Activated CD4-positive, alpha-beta memory T cell treated with anti-CD3 and anti-CD28 coated beads, Interleukin-2, amount 10 ng/mL, durations not matched to agents 7 days and 5 days (primary cell): ENCODE results near the gene LGALS7. TPM values are rescaled to one million over a fixed set of nuclear protein-coding genes. Genes with fewer than 3 reads are reported as not detected.
A peak's percentile ranks its signal among the peaks of the same experiment; 100 is the strongest.
"Not testable (repeated sequence)": the region's sequence is repeated elsewhere in the genome, so short reads cannot be mapped to it uniquely, and the experiment has no call there.

Experiments used
- CTCF ChIA-PET: fragments of 350-600 bp; sonication (Branson Sonifier 250); formaldehyde crosslinking; loops from one replicate; lab custom pipeline; 2021; ENCODE audit warnings: antibody characterized with exemption, inconsistent platforms; lab: Charles Lee
- POLR2A ChIA-PET: fragments of 350-600 bp; sonication (Branson Sonifier 250); formaldehyde crosslinking; loops from one replicate; lab custom pipeline; 2021; ENCODE audit warnings: antibody characterized with exemption; lab: Charles Lee
- DNase-seq: peaks from one replicate; pipeline ENCODE4 v3.0.0-alpha.2; 2020
- H3K27ac Mint-ChIP-seq: one replicate; pipeline ENCODE4 v1.8.0; 2021; ENCODE audit warnings: mild to moderate bottlenecking, mixed read lengths
- H3K27me3 Mint-ChIP-seq: one replicate; pipeline ENCODE4 v1.8.0; 2021; ENCODE audit warnings: mixed read lengths
- H3K36me3 Mint-ChIP-seq: one replicate; pipeline ENCODE4 v1.8.0; 2021; ENCODE audit warnings: low read depth, mixed read lengths
- H3K4me1 Mint-ChIP-seq: one replicate; pipeline ENCODE4 v1.8.0; 2021; ENCODE audit warnings: mixed read lengths
- H3K4me3 Mint-ChIP-seq: one replicate; pipeline ENCODE4 v1.8.0; 2021; ENCODE audit warnings: mild to moderate bottlenecking, mixed read lengths
- H3K9me3 Mint-ChIP-seq: one replicate; pipeline ENCODE4 v1.8.0; 2021; ENCODE audit warnings: mixed read lengths
- total RNA-seq, 2 experiments: library from RNA; stranded (reverse); gene quantifications; one replicate each; pipeline ENCODE4 v1.2.3, GENCODE V29; 2021

The LGALS7 gene
- total RNA-seq, 2 experiments from 2014 or later = not detected

DNA sequence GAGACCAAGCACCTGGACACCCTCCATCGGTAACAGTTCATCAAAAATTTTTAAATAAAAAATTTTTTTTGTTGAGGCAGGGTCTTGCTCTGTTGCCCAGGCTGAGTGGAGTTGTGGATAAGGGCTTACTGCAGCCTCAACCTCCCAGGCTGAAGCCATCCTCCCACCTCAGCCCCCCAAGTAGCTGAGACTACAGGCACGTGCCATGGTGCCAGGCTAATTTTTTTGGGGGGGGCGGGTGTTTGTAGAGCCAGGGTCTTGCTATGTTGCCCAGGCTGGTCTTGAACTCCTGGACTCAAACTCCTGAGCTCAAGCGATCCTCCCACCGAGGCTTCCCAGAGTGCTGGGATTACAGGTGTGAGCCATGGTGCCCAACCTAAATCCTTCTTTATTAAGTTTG, 20.4 kb upstream of the LGALS7 start:
- no peaks in the 10 kb centered on the region for H3K9me3 Mint-ChIP-seq
- no peak overlapping the region for H3K4me3 Mint-ChIP-seq
- no peaks in the 10 kb centered on the region for H3K36me3 Mint-ChIP-seq
- ChIA-PET POLR2A (no interaction called here), CTCF (interaction anchor here (1.0 to 1.9 kb wide), 2 partner anchors 24 to 136 kb away, joined by 5 to 6 read pairs; partner anchors contain the start of genes MRPS12 and SARS2)
- peaks cover 15% of the 10 kb centered on the region for H3K27me3 Mint-ChIP-seq
- H3K4me1 Mint-ChIP-seq = peaks cover 9% of the 10 kb centered on the region
- DNase-seq = no peak
- H3K27ac Mint-ChIP-seq = no peak overlapping the region

DNA sequence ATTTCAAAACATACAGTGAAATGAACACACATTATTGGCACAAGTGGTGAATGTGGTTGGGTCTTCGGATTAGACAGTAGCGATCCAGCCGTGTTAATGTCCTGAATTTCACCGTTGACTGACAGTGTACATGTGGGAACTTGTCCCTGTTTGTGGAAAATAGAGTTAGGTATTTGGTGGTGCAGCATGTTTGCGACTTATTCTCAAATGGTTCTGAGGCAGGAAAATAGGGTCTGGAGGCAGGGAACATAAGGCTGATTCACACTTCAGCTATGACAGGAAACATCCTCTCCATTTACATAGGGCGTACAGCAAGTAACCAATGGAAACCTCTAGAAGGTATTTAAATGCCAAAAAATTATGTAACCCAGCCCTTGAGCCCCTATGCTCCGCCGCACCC, 19.9 kb upstream of the LGALS7 start:
- Mint-ChIP-seq H3K4me1 (peaks cover 9% of the 10 kb centered on the region), H3K36me3 (no peaks in the 10 kb centered on the region), H3K27ac (no peak overlapping the region), H3K27me3 (peaks cover 15% of the 10 kb centered on the region), H3K4me3 (peak overlapping the region; percentile 45), H3K9me3 (no peaks in the 10 kb centered on the region)
- ChIA-PET CTCF (interaction anchor here (1.0 to 1.2 kb wide), 2 partner anchors 12 to 18 kb away, joined by 3 to 4 read pairs; no protein-coding TSS in a partner anchor), POLR2A (interaction anchor here (1.0 kb wide), 2 partner anchors 23 to 59 kb away, joined by 3 to 5 read pairs; no protein-coding TSS in a partner anchor)
- DNase-seq = no peak

DNA sequence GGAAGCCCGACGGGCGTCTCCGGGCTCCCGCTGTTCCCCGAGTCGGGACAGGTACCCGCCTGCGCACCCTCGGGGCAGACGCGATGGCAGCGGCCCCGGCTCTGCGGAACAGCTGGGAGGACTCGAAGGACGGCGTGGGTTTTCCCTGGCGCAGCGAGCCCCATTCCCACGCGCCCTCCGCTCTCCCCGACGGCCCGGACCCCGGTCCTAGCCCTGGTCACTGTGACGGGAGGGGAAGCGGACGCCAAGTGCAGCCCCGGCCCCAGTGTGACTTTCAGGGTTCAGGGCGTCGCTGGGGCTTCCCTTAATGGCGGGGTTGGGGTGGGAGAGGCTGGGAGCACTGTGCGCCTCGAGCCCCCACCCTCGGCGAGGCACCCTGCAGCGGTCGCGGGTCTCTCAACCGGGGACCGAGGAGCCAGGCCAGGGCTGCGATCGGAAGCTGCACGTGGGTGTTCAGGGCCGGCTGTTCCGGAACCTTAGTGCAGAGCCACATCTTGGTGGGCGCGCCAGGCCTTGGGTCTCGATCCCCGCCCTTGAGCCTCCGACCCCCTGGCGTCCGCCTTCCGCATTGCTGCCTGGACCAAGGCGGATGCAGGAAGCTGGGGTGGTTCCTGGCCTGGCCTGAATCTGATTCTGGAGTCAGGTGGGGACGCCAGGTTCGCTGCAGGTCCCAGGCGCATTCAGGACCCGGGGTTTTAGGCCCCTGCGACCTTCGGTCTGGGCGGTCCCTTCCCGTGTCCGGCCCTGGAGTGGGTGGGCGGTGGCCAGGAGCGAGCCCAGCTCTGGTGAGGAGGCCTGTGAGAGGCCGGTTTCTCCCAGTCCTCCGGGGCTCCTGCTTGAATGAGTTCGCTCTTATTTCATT, 19.2 kb upstream of the LGALS7 start:
- DNase-seq = peak; percentile 34
- H3K4me3 Mint-ChIP-seq = peak overlapping the region; percentile 45
- no peak overlapping the region for H3K27ac Mint-ChIP-seq
- H3K9me3 Mint-ChIP-seq = no peaks in the 10 kb centered on the region
- no peaks in the 10 kb centered on the region for H3K36me3 Mint-ChIP-seq
- CTCF ChIA-PET = interaction anchor here (1.0 to 1.2 kb wide), 2 partner anchors 12 to 17 kb away, joined by 3 to 4 read pairs; no protein-coding TSS in a partner anchor
- peaks cover 9% of the 10 kb centered on the region for H3K4me1 Mint-ChIP-seq
- peaks cover 15% of the 10 kb centered on the region for H3K27me3 Mint-ChIP-seq
- POLR2A ChIA-PET = interaction anchor here (1.0 kb wide), 2 partner anchors 23 to 60 kb away, joined by 3 to 5 read pairs; no protein-coding TSS in a partner anchor

DNA sequence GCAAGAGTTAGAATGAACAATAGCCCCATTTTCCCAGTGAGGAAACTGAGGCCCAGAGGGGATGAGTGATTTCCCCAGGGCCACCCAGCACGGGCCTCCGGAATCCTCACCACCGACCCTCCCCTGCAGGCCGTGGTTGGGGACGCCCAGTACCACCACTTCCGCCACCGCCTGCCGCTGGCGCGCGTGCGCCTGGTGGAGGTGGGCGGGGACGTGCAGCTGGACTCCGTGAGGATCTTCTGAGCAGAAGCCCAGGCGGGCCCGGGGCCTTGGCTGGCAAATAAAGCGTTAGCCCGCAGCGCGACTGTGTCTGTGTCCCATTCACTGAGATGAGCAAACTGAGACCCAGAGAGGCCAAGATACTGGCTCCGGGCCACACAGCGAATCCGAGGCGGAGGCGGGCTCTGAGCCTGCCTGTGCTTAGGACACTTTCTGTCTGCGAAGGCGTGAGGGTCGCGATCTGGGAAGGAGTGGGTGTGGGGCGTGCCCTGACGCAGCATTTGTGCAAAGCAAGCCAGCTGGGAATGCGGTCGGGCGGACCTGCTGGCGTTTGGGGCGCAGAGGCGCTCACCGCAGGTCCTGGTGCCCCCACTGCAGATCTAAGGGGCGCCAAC, 18.2 kb upstream of the LGALS7 start:
- CTCF ChIA-PET, H3K4me1 Mint-ChIP-seq, DNase-seq, POLR2A ChIA-PET, H3K4me3 Mint-ChIP-seq, H3K36me3 Mint-ChIP-seq, H3K27ac Mint-ChIP-seq, H3K9me3 Mint-ChIP-seq: not testable (repeated sequence)
- H3K27me3 Mint-ChIP-seq = peaks cover 15% of the 10 kb centered on the region

DNA sequence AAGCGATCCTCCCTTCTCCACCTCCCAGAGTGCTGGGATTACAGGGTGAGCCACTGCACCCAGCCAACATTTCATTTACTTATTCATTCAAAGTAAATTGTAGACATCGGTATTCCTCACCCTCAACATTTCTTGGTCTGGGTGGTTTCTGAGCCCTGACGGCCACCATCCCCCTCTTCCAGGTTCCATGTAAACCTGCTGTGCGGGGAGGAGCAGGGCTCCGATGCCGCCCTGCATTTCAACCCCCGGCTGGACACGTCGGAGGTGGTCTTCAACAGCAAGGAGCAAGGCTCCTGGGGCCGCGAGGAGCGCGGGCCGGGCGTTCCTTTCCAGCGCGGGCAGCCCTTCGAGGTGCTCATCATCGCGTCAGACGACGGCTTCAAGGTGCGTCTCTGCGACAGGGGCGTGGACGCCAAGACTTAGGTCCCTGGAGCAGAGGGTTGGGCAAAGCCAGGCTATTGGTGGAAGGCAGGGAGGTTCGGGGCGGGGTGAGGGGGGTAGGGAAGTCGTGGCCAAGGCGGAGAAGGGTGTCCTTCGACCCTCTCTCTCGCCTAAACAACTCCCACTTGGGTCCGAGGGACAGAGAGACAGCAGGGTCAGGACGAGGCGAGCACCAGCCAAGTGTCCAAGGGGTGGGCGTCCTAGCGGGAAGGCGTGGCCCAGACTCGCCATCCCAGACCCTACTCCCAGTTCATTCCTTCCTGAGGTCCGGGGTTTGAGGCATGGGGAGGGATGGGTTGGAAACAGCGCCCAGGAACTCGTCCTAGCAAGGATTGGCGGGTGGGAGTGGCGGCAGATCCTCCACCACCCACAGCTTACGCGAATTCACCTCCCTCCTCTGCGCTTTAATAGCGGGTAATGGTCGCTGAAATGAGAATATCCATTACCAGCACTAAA, 17.4 kb upstream of the LGALS7 start:
- POLR2A ChIA-PET, DNase-seq, H3K4me1 Mint-ChIP-seq, H3K9me3 Mint-ChIP-seq, CTCF ChIA-PET, H3K27ac Mint-ChIP-seq, H3K36me3 Mint-ChIP-seq, H3K4me3 Mint-ChIP-seq: not testable (repeated sequence)
- H3K27me3 Mint-ChIP-seq = peaks cover 12% of the 10 kb centered on the region

DNA sequence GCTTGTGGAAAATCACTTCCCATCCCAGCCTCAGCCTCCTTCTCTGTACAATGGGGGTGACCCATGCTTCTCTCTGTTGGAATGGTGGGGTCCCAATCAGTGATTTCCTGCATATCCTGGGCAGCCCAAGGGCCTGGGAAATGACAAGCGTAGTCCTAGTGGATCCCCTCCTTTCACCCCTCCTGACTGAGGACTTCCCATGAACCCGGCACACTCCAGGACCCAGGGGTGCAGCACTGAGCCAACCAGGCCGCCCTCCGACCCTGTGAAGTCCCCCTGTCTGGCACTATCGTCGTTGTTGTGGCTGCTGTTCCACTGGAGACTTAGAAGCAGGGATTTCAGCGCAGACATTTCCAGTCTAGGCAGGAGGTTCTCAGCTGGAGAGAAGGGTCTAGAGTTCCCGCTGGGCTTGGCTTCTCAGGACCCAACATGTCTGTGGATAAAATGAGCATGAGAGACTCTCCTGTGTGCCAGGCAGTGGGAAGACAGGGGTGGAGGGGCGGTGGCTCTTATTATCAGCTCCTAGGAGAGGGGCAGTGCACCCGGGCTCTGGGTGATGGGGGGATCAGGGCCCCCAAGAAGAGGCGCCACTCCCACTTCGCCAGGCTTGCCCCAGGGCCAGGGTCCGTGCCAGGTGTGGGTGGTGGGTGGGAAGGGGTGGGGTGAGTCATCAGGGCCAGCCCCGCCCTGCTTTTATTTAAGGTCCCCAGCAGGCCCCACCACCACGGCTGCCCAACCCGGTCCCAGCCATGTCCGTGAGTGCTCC, 15.3 kb upstream of the LGALS7 start, which contains the start of gene LGALS7B:
Gene LGALS7B (plus strand): TSS at position 723 of the 766 bp plus-strand sequence. CDS start 27 bp downstream, at position 750.
- Mint-ChIP-seq H3K27ac (no peak within 1 kb of the TSS), H3K4me3 (no peak within 1 kb of the TSS), H3K27me3 (peaks cover 4% of the 10 kb centered on the region), H3K9me3 (no peaks in the 10 kb centered on the region), H3K4me1 (peaks cover 10% of the 10 kb centered on the region), H3K36me3 (no peaks in the 10 kb centered on the region)
- ChIA-PET CTCF (no interaction called here), POLR2A (no interaction called here)
- no peak for DNase-seq

DNA sequence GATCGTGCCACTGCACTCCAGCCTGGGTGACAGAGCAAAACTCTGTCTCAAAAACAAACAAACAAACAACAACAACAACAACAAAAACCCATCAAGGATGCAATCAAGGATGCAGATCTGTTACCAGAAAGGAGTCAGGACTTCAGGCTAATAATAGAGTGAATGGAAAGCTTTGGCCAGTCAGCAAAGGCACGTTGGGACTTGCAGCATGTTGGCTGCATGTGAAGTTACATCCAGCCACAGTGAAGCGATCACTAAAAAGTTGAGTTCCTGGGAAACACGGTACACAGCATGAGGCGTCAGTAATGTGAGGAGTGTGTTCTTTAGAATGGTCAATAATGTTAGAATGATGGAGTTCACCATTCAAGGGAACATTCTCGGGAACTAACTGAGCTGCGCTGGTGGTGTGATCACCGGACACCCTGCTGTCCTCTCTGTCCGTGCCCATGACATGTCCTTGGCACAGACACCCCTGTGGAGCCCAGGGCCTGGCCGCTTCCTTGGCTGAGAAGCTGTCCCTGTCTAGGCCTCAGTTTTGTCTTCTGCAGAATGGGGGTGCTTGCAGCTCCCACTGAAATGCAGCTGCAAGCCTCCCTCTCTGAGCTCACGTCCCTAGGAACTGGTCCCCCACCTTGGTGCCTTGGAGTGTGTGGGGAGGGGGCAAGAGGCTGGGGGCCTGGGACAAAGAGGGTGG, 13.4 kb upstream of the LGALS7 start:
- Mint-ChIP-seq H3K27ac (no peak overlapping the region), H3K4me3 (no peak overlapping the region), H3K36me3 (no peaks in the 10 kb centered on the region), H3K9me3 (no peaks in the 10 kb centered on the region), H3K27me3 (peaks cover under 1% of the 10 kb centered on the region), H3K4me1 (peaks cover 2% of the 10 kb centered on the region)
- no peak for DNase-seq
- ChIA-PET POLR2A (no interaction called here), CTCF (interaction anchor here (0.7 to 1.4 kb wide), 3 partner anchors 17 to 55 kb away, joined by 3 to 5 read pairs (median 4); no protein-coding TSS in a partner anchor)

DNA sequence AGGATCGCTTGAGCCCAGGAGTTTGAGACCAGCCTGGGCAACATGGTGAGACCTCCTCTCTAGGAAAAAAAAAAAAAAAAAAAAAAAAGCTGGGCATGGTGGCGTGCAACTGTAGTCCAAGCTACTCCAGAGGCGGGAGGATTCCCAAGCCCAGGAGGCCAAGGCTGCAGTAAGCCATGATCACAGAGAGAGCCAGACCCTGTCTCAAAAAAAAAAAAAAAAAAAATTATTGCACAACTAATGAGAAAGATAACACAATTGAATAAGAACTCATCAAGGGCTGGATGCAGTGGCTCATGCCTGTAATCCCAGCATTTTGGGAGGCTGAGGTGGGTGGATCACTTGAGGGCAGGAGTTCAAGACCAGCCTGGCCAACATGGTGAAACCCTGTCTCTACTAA, 12.7 kb upstream of the LGALS7 start:
- DNase-seq, H3K9me3 Mint-ChIP-seq, H3K27me3 Mint-ChIP-seq, H3K27ac Mint-ChIP-seq, POLR2A ChIA-PET, H3K36me3 Mint-ChIP-seq, H3K4me3 Mint-ChIP-seq, H3K4me1 Mint-ChIP-seq: not testable (repeated sequence)
- CTCF ChIA-PET = interaction anchor here (0.7 to 1.4 kb wide), 3 partner anchors 17 to 144 kb away, joined by 3 to 5 read pairs (median 4); partner anchors contain the start of genes MRPS12 and SARS2

DNA sequence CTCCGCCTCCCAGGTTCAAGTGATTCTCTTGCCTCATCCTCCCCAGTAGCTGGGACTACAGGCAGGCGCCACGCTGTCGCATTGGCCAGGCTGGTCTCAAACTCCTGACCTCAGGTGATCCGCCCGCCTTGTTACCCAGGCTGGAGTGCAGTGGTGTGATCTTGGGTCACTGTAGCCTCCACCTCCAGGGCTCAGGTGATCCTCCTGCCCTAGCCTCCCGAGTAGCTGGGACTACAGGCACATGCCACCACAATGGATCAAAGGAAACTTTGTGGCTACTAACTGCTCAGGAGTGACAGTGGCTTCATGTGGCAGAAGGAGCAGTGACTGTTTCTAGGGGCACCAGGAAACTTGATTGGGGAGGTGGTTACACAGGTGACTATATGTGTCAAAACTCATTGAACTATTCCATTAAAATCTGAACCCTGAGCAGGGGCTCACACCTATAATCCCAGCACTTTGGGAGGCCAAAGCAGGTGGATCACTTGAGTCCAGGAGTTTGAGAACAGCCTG, 11.9 kb upstream of the LGALS7 start:
- no peak overlapping the region for H3K4me3 Mint-ChIP-seq

DNA sequence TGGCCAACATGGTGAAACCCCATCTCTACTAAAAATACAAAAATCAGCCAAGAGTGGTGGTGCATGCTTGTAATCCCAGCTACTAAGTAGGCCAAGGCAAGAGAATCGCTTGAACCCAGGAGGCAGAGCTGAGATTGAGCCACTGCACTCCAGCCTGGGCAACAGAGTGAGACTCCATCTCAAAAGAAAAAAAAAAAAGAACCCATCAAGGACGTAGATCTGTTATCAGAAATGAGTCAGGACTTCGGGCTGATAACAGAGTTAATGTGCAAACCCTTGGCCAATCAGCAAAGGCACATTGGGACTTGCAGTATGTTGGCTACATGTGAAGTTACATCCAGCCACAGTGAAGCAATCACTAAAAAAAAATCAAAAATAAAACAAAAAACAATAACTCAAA, 10.9 kb upstream of the LGALS7 start:
- POLR2A ChIA-PET = interaction anchor here (1.4 kb wide), 1 partner anchor 15 kb away, joined by 6 read pairs; no protein-coding TSS in a partner anchor
- H3K27me3 Mint-ChIP-seq = peaks cover 14% of the 10 kb centered on the region
- H3K36me3 Mint-ChIP-seq = no peaks in the 10 kb centered on the region
- H3K4me3 Mint-ChIP-seq = no peak overlapping the region
- DNase-seq = no peak
- H3K4me1 Mint-ChIP-seq = peaks cover 2% of the 10 kb centered on the region
- no peak overlapping the region for H3K27ac Mint-ChIP-seq
- CTCF ChIA-PET = interaction anchor here (0.6 to 0.9 kb wide), 2 partner anchors 15 to 23 kb away, joined by 3 to 5 read pairs; no protein-coding TSS in a partner anchor
- H3K9me3 Mint-ChIP-seq = no peaks in the 10 kb centered on the region

More for the DNA sequence above, 11.9 kb upstream of the LGALS7 start:
- ChIA-PET CTCF (no interaction called here), POLR2A (no interaction called here)
- H3K27me3 Mint-ChIP-seq = peaks cover 8% of the 10 kb centered on the region
- no peaks in the 10 kb centered on the region for H3K9me3 Mint-ChIP-seq
- H3K36me3 Mint-ChIP-seq = no peaks in the 10 kb centered on the region
- DNase-seq = no peak
- H3K4me1 Mint-ChIP-seq = peaks cover 2% of the 10 kb centered on the region
- H3K27ac Mint-ChIP-seq = no peak overlapping the region

DNA sequence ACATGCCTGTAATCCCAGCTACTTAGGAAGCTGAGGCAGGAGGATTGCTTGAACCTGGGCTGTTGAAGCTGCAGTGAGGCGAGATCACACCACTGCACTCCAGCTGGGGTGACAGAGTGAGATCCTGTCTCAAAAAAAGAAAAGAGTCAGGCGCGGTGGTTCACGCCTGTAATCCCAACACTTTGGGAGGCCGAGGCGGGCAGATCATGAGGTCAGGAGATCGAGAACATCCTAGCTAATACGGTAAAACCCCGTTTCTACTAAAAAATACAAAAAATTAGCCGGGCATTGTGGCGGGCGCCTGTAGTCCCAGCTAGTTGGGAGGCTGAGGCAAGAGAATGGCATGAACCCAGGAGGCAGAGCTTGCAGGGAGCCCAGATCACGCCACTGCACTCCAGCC, 8.9 kb upstream of the LGALS7 start:
- POLR2A ChIA-PET, H3K4me3 Mint-ChIP-seq, H3K4me1 Mint-ChIP-seq, H3K36me3 Mint-ChIP-seq, DNase-seq, H3K9me3 Mint-ChIP-seq, H3K27ac Mint-ChIP-seq: not testable (repeated sequence)
- peaks cover 20% of the 10 kb centered on the region for H3K27me3 Mint-ChIP-seq
- CTCF ChIA-PET = interaction anchor here (0.7 kb wide), 1 partner anchor 140 kb away, joined by 3 read pairs; no protein-coding TSS in a partner anchor
